Posterior vena cava (tissue), 2 donors: Measurements from ENCODE around the gene ECI2. TPM values are rescaled to one million over a fixed set of nuclear protein-coding genes. Genes with fewer than 3 reads are reported as not detected.

ENCODE experiments used
- DNase-seq: peaks from one replicate; pipeline ENCODE4 v3.0.0-alpha.2; 2020; ENCODE audit warnings: low spot score
- intact Hi-C, 2 donors: fragments of 100-400 bp; cut with DNase I; formaldehyde crosslinking; loops; one replicate each; pipeline versions ENCODE4 v1.14.1 to v1.14.2; 2022 to 2023
- long read RNA-seq, 2 donors: library from polyadenylated mRNA; unstranded; transcript quantifications; one replicate each; pipeline ENCODE4 v2.0.0, GENCODE V29; 2020 to 2021
- total RNA-seq, 2 donors: library from RNA; stranded (reverse); fragmentation: NEBNext Ultra II Directional; extraction: Animal tissue kit (Norgen Biotek cat#: 25700); gene quantifications; one replicate each; pipeline ENCODE4 v1.2.1, GENCODE V29; 2021
- donor health status: DM: yes; HTN: yes; CAD: no.
- donor health status: DM: yes; HTN: yes; CAD: no.

ECI2 gene
- 10 to 100 TPM; 33.7 to 33.9 TPM for total RNA-seq
- long read RNA-seq, donor 1, partial matches to known transcripts = 4 of 10 reads
- long read RNA-seq, donor 1, other reads (novel, unspliced or antisense) = 2 of 10 reads
- long read RNA-seq, donor 2, transcript ECI2-201 (10 exons, 1,380 nt) = major isoform, 48 of 80 reads
- long read RNA-seq, donor 2, transcript ECI2-202 (10 exons, 1,407 nt) = minor isoform, 21 of 80 reads
- long read RNA-seq, donor 2, partial matches to known transcripts = 5 of 80 reads
- long read RNA-seq, donor 2, other reads (novel, unspliced or antisense) = 5 of 80 reads

GRCh38 chr6:4134841-4135664, at the start of gene ECI2:
TSS of gene ECI2 (minus strand) at chr6:4135575. CDS start at chr6:4135560, 15 bp downstream.
- peak; percentile 91 for DNase-seq
- intact Hi-C loops = no loop called here

GRCh38 chr6:4180652-4181255, 45.4 kb upstream of the ECI2 start:
- intact Hi-C loops = no loop called here
- DNase-seq = no peak

- no peak for DNase-seq
- intact Hi-C loops = no loop called here
These were observed 44.7 kb upstream of the ECI2 start for GRCh38 chr6:4179960-4180651.

GRCh38 chr6:4178737-4179333, 43.5 kb upstream of the ECI2 start:
- no peak for DNase-seq
- intact Hi-C loops = no loop called here

DNA sequence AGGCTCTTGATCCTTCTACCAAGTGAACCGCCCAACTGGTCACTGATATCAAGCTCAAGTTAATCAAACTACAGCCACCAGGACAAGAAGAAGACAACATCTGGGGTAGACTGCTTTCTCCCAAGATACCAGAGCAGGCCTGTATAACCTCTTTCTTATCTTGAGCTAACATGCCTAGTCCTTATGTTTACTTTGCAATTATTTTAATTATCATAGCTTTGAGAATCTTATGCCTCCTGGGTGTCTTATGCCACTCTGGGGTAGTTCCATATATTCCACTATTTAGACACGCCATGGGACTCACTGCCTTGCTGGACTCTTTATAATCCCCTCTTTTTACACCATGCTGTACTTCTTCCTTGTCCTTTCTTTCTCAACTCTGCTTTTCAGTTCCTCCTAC, 41.5 kb upstream of the ECI2 start:
- intact Hi-C loops = no loop called here
- no peak for DNase-seq

DNA sequence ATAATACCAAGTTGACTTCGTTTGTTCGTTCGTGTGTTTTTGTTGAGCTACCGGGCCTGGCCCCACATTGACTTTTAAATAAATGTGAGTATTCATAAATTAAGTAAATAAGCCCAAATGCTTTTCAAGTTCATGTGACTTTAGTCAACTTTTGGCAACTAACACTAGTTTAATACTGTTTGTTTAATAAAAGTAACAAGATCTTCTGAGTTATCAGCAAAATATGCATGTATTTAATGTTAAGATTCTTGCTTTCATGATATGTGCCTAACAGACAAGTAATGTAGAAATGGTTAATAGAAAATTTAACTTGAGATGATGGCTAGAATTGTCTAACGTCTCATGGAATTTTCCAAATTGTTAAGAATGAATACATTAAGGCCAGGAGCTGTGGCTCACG, 38.7 kb upstream of the ECI2 start:
- no peak for DNase-seq
- intact Hi-C loops = no loop called here

GRCh38 chr6:4172368-4172767, 37.0 kb upstream of the ECI2 start:
- intact Hi-C loops = no loop called here
- DNase-seq = no peak

DNA sequence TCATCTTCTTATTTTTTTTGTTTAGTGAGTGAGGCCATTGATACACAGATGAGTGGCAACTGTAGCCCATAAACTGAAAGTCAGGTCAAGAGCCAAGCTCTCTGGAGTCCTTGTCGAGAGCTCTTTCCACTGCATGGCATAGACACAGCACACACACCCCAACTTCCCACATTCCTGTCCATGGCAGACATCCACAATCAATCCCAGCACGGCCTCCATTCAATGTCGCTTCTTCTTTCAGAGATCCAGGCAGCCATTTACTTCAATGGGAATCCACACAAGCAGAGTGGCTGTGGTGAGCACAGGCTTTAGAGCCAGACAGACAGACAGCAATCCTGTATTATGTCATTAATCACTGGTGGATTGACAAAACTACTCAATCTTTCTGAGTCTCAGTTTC, 34.9 kb upstream of the ECI2 start:
- DNase-seq = no peak
- intact Hi-C loops = no loop called here

GRCh38 chr6:4169028-4169789, 33.8 kb upstream of the ECI2 start:
- intact Hi-C loops = loop anchor here in 1 of 2 donors (5.0 kb wide), 1 partner anchor 1032 kb away; no protein-coding TSS in a partner anchor
- DNase-seq = no peak

DNA sequence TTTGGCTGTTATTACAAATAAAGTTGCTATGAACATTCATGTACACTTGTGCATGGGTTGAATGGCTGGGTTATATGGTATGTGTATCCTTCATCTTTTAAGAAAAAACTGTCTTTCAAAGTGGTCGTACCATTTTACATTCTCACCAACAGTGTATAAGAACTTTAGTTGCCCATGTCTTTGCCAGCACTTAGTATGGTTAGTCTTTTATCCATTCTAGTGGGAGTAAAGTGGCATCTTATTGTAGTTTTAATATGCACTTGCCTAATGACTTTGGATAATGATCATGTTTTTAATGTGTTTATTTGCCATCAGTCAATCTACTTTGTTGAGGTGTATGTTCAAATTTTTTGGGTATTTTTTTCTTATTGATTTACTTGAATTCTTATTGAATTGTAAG, 32.5 kb upstream of the ECI2 start:
- intact Hi-C loops = loop anchor here in 1 of 2 donors (5.0 kb wide), 1 partner anchor 1031 kb away; no protein-coding TSS in a partner anchor

DNA sequence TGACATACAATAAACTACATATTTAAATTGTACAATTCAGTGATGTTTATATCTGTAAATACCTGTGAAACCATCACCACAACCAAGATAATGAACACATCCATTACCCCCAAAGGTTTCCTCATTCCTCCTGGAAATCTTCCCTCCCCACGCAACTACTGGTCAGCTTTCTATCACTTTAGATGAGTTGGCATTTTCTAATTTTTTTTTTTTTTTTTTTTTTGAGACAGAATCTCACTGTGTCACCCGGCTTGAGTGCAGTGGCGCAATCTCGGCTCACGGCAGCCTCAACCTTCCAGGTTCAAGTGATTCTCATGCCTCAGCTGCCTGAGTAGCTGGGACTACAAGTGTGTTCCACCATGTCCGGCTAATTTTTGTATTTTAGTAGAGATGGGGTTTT, 31.7 kb upstream of the ECI2 start:
- no peak for DNase-seq
- intact Hi-C loops = loop anchor here in 1 of 2 donors (5.0 kb wide), 1 partner anchor 1030 kb away; no protein-coding TSS in a partner anchor

More for the DNA sequence above, 32.5 kb upstream of the ECI2 start:
- DNase-seq = no peak

DNA sequence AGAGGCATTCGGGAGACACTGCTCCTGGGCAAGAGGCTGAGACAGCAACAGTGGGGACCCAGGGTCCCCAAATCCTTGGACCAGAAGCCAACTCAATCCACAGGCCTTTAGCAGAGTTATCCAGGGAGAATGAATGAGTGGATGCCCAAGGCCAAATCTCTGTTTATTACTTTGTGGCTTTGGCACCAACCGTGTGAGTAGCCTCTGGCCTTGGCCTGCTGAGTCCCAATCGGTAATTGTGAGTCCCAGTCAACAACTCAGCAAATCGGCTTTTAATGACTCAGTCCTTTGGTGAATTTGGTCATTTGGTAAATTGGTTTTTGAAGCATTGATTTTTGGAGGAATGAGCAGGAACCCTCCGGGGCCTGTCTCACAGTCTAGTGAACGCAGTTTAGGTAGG, 29.1 kb upstream of the ECI2 start:
- intact Hi-C loops = no loop called here
- DNase-seq = no peak

- intact Hi-C loops = no loop called here
- DNase-seq = no peak
These were observed 28.7 kb upstream of the ECI2 start for GRCh38 chr6:4164117-4164442.

DNA sequence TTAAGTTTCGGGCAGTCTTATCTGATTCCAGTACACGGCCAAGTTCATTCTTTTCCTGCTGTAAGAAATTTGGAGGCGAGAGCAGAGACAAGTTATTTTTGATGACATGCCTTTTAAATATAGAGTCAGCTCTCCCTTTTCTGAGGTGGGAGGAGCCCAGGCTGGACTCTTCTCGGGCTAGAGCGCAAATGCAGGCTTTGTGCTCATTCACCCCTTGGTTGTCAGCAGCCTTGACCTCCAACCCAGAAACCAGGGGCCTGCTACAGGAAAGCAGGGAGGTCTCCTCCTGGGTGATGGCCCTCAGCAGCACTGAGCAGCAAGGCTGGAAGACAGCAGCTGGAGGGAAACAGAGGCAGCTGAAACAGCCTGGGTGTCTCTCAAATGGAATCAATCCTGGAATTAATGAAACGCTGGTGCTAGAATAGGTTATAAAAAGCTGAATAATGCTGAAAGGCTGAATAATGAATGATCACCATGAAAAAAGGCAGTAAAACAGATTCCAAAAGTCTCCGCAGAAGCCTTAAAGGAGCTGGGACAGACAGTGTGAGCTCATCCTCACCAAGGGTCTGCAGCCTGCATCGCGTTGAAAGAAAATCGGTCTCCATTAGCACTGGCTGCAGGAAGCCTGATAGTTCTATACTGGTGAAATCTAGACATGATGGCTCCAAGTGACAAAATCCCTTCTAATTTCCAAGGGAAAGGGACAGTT, 28.2 kb upstream of the ECI2 start:
- intact Hi-C loops = no loop called here
- no peak for DNase-seq

DNA sequence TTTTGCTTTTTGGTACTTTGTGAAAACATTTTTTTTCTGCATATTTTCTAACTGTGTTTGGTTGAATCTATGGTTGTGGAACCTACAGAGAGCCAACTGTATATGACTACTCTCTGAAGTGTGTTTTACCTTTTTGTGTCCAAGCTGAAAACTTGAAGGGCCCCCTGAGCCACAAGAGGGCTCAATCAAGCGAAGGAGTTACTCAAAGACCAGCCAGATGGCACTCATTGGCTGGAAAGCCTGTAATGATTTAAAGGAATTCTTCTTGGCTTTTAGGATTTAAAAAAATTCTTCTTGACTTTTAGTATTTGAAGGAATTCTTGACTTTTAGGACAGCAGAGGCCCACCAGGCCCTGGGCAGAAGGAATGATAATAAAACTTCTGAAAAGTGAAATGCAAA, 27.0 kb upstream of the ECI2 start:
- no peak for DNase-seq
- intact Hi-C loops = no loop called here

GRCh38 chr6:4159491-4159890, 24.1 kb upstream of the ECI2 start:
- no peak for DNase-seq
- intact Hi-C loops = loop anchor here in 1 of 2 donors (10.0 kb wide), 1 partner anchor 95 kb away; no protein-coding TSS in a partner anchor

DNA sequence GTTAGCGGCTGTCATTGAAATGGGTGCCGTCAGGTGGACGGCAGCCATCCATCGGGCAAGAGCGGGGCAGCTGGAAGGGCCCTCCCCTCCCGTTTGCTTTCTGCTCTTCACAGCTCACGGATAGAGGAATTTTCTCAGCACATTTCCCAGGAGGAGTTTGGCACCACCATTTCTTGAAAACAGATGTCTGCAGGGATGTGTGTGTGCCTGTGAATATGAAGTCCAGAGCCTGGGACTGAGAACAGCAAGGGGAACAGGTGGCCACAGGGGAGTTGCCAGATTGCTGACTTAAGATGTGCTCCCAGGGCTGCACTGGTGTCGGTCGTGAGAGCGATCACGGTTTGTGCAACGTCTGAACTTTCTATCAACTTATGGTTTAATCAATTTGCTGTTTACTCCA, 22.1 kb upstream of the ECI2 start:
- intact Hi-C loops = loop anchor here in 1 of 2 donors (10.0 kb wide), 1 partner anchor 93 kb away; no protein-coding TSS in a partner anchor

More for the DNA sequence above, 22.1 kb upstream of the ECI2 start:
- no peak for DNase-seq
